NCI-H460 (cell line): ENCODE data around the gene KDM5B. TPM values are rescaled to one million over a fixed set of nuclear protein-coding genes. Genes with fewer than 3 reads are reported as not detected.
"Not testable (repeated sequence)": the region's sequence is repeated elsewhere in the genome, so short reads cannot be mapped to it uniquely, and the experiment has no call there.

Source experiments
- DNase-seq: peaks from one replicate; pipeline ENCODE4 v3.0.0-alpha.2; 2016; ENCODE audit warnings: low read depth; ENCODE audit errors: extremely low read depth
- polyA plus RNA-seq: library from polyadenylated mRNA; depleted of rRNA; stranded (reverse); fragments of >200 nt; gene quantifications from 2 replicates; pipeline ENCODE4 v1.2.3, GENCODE V29; 2014; cell fraction: nucleus; rRNA removed
- total RNA-seq: library from RNA; depleted of rRNA; stranded (reverse); fragments of >200 nt; shearing (Covaris generic); gene quantifications from 2 replicates; pipeline ENCODE4 v1.2.3, GENCODE V29; 2014; rRNA removed

The KDM5B gene
- total RNA-seq, result 40.1 and 46.3 TPM in 2 replicates
- 8.2 and 22.9 TPM in 2 replicates for polyA plus RNA-seq

GRCh38 chr1:202807926-202808757 is at the start of gene KDM5B:
Gene KDM5B, minus strand, starts transcription at chr1:202808421. Its CDS starts 116 bp downstream, at chr1:202808305.
- peak; percentile 42 for DNase-seq

- no peak for DNase-seq
Measured at GRCh38 chr1:202857136-202857610, 49.0 kb upstream of the KDM5B start.

- DNase-seq, result no peak
Measured at GRCh38 chr1:202856014-202856413, 47.8 kb upstream of the KDM5B start.

GRCh38 chr1:202854787-202855186 is 46.6 kb upstream of the KDM5B start:
- no peak for DNase-seq

DNA sequence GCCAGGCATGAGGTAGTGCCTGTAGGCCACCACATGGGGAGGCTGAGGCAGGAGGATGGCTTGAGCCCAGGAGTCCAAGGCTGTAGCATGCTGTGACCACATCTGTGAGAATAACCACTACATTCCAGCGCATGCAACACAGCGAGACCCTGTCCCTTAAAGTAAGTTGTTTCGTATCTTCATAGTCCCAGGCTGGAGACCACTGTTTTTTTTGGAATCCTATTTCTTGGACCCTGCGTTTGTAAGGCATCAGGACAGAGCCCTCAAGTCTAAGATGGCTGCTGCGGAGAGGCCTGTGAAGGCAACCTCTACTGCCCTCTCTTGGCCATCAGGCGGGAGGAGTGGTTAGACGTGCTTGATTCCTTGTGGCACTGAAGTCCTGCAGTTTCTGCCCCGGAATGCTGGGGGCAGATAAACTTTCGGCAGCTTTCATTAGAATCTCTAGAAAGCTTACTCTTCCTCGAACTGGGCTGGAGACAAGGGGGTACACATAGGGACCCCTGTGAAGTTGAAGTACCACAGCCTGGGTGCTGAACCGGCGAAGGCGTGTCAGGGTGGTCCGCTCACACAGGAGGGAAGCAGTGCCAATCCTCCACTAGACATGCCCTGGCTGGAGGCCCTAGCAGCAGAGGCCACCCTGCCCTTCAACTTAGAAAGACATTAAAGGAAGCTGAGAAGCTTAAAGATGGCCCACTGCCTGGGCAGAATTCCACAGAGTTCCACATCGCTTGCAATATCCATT is 44.1 kb upstream of the KDM5B start:
- DNase-seq, result peak; percentile 65

DNA sequence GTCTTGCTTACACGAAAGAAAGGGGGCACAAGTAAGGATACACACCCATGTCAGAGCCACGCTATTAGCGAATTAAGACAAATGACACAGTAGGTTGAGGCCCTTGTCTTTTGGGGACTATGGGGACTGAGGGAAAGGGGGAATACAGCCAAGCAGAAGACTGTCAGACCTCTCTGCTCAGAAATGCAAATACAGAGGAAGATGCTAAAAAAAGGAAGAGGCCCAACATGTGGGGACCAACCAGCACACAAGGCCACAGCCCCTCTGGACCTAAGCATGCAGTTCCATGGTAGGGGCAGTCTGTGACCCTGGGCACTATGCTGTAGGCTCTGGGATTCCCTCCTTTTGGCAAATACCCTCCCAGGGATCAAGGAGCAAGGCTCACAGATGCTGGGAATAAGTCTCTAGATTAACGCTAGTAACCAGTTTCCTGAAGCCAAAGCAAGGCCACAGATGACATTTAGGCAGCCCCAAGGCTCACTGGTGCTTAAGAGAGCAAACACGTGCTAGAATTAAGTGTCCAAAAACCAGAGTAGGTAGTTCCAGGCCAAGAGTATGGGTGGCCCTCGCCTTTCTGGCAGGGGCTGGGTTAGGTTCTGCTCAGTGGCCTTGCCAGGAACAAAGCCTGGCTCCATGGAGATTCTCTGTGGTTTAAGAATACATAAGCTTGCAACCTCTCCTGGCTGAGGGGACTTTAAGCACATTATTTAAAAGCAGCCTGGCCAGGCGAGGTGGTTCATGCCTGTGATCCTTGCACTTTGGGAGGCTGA is 42.6 kb upstream of the KDM5B start:
- no peak for DNase-seq

- no peak for DNase-seq
Measured at GRCh38 chr1:202848191-202848542, 39.9 kb upstream of the KDM5B start.

DNA sequence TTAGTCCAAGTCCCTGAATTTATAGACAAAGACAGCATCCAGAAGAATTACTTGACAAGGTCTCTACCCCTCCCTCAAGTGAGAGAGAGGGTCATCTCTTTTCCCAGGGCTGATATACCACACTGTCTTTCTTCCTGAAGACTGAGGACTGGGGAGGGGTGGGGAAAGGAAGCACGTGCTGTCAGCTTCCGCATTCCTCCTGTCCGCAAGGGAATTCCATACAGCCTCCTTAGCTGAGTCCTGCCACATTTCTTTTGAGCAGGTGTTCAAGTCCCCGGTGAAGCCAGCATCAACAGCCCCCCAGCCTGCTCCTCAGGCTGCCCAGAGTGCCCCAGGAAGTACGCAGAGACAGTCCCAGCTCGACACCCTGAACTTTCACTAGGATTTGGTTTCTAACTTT is 36.7 kb upstream of the KDM5B start:
- no peak for DNase-seq

- no peak for DNase-seq
Measured at GRCh38 chr1:202844259-202844658, 36.0 kb upstream of the KDM5B start.

GRCh38 chr1:202843081-202843480 is 34.9 kb upstream of the KDM5B start:
- no peak for DNase-seq

DNA sequence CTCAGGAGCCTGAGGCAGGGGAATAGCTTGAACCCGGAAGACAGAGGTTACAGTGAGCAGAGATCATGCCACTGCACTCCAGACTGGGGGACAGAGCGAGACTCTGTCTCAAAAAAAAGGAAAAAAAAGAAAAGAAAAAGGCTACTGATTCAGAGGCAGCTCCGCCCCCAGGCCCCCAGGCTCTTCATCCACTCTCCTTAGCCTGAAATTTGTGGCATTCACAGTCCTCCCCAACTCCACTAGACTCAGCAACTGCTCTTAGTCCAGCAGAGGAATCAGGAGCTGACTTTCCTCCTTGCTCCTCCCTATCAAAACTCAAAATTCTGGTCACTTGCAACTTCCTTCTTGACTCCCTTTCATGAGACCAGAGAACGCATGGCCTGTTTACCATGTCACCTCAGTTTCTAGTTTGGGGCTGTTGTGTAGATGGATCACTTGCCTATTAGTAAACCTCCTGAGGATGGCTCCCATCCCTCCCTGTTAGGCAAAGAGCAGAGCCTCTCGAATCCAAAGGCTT is 29.6 kb upstream of the KDM5B start:
- DNase-seq, result no peak

DNA sequence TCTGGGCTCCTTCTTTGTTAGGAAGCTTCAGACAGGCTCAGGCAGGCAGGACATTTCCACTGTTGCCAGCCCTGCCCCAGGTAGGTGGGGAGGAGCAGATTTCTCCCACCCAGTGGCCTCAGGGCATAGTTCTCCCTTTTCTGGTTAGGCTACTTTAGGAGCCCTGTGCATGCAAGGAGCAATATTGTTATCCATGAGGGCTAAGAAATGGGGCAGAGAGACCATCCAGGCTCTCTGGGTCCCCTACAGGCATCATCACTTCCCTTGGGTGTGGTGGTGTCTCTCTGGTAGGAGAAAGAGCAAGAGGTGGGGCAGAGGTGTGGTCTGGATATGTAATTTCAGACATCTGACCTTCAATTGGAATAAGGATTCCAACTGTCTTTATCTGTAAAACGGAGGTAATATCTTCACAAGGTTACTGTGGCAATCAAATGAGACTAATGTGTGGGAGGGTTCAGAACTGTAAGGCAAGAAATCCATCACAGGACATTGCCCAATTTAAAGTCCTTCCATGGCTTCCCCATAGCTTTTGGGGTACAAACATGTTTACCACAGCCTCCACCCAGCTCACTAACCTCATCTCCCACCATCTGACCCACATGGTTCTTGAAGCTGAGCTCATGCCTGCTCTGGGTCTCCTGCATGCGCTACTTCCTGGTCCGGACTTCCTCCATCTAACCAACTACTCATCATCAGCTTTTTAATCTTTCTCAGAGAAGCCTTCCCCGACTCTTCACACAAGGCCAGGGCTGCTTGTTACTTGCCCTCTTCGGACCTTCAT is 28.6 kb upstream of the KDM5B start:
- DNase-seq, result no peak

- no peak for DNase-seq
Measured at GRCh38 chr1:202835548-202836072, 27.4 kb upstream of the KDM5B start.

DNA sequence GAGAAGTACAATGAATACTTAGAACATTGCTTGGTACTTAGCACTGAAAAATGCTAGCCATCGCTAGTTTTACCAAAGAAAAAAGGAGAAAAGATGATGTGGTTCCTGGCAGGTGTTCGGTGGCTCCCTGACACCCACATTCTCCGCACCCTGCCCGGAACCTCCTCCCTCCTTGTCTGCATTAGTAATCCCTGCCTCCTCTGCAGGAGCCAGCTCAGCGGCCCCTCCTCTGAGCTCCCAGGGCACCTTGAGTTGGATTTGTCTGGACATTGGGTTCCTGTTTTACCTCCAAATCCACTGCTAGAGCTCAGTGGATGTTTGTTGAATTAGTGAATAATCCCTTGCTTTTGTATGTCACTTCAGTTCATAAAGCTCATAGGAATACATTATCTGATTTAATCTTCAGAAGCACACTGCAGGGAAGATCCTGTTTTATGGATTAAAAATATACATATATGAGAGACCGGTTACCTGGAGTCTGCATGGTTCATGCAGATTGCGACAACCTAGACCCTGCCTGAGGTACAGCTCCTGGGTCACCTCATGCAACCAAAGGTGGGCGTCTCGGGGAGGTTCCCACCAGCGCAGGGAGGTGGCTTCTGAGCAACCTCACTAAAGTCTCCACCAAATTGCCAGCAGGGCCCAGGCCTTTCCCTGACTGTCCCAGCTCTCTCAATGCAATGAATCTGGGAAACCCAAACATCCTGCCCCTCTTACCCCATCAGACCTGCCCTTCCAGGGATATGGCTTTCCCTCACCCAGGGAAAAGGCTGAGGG is 26.7 kb upstream of the KDM5B start:
- no peak for DNase-seq

- no peak for DNase-seq
Measured at GRCh38 chr1:202831906-202832305, 23.7 kb upstream of the KDM5B start.

- DNase-seq, result not testable (repeated sequence)
Measured at GRCh38 chr1:202829223-202829622, 21.0 kb upstream of the KDM5B start.

- no peak for DNase-seq
Measured at GRCh38 chr1:202825748-202826147, 17.5 kb upstream of the KDM5B start.

DNA sequence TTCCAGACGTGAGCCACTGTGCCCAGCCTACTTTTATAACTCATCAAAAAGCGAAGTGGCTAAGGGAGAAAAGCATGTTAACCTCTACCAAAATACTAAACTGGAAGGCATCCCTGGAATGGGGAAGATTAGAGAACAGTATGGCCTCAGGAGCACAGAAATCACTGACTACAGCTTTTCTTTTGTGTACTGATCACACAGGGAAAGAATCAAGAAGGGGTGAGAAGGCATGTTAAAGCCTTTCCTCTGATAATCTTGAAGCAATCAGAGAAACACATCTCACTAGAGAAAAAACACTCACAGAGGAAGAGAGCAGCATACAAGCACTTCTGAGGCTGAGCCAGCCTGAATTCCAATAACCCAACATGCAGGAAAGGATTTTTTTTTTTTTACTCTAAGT is 13.2 kb upstream of the KDM5B start:
- no peak for DNase-seq

GRCh38 chr1:202818819-202819218 is 10.6 kb upstream of the KDM5B start:
- DNase-seq, result no peak
